K562 (cell line): ENCODE data around the gene TSTD1. TPM values are rescaled to one million over a fixed set of nuclear protein-coding genes. Genes with fewer than 3 reads are reported as not detected.

Experiments used
- ATAC-seq: fragments of 200-7000 bp; cut with Tn5 transposase; 3 replicates; pipeline ENCODE4 v1.9.1; 2020; ENCODE audit warnings: moderate library complexity
- BruUV-seq: library from RNA; stranded (reverse); fragments of 400-500 nt; replicated peaks from 2 replicates; lab custom pipeline; 2021; lab: Mats Ljungman, UMichigan
- CTCF ChIA-PET: fragments of 300-600 bp; formaldehyde crosslinking; extraction: SDS; loops from one replicate; lab custom pipeline; 2021; ENCODE audit warnings: low intra/inter-chr PET ratio; lab: Yijun Ruan, JAX
- POLR2A ChIA-PET: fragments of 300-600, 350-650 bp; sonication (Branson Sonifier 250); formaldehyde crosslinking; extraction: SDS; loops from one replicate; lab custom pipeline; 2021; ENCODE audit warnings: antibody characterized with exemption, inconsistent platforms; lab: Yijun Ruan, JAX
- DNase-seq, 4 experiments: peaks; one replicate each; pipeline versions ENCODE4 v3.0.0 to v3.0.0-alpha.2; 2011 to 2018; ENCODE audit warnings: low spot score in 3 of 4, mixed read lengths in 3 of 4; ENCODE audit errors: extremely low read depth in 1 of 4
- FAIRE-seq: peaks from 2 replicates; lab custom pipeline; 2011; peaks lifted over from hg19 to GRCh38; lab: Jason Lieb, UNC
- H2AFZ ChIP-seq: 2 replicates; pipeline ENCODE4 v1.6.0; 2011; ENCODE audit warnings: low read depth, low read length, control low read depth, inconsistent platforms
- H3K27ac ChIP-seq: fragments of 200-600 bp; 3 replicates; pipeline ENCODE4 v1.8.0; 2011; ENCODE audit warnings: low read depth, mild to moderate bottlenecking, control low read depth, inconsistent platforms, low read length, moderate library complexity, mixed read lengths; ENCODE audit errors: extremely low read depth
- H3K27me3 ChIP-seq, 2 experiments: fragments of 300-600 bp in 1 of 2; 2 replicates in 1 of 2; 3 replicates in 1 of 2; pipeline versions ENCODE4 v1.6.0 to v1.8.0; 2011; ENCODE audit warnings: inconsistent platforms in 2 of 2, low read length in 2 of 2, mild to moderate bottlenecking in 1 of 2, mixed read lengths in 1 of 2, moderate library complexity in 1 of 2; ENCODE audit not compliant: control insufficient read depth in 2 of 2, insufficient read depth in 2 of 2
- H3K36me3 ChIP-seq: fragments of 300-600 bp; 3 replicates; pipeline ENCODE4 v1.8.0; 2011; ENCODE audit warnings: mild to moderate bottlenecking, low read length, inconsistent platforms; ENCODE audit not compliant: control insufficient read depth, insufficient read depth
- H3K4me1 ChIP-seq, 2 experiments: fragments of 200-600 bp in 1 of 2; replicated peaks in 1 of 2; 2 replicates in 1 of 2; 3 replicates in 1 of 2; pipeline versions ENCODE4 v1.5.1 to v1.8.0; 2011; ENCODE audit warnings: inconsistent platforms in 2 of 2, low read length in 2 of 2, mild to moderate bottlenecking in 1 of 2, mixed read lengths in 1 of 2, moderate library complexity in 1 of 2; ENCODE audit not compliant: control insufficient read depth in 2 of 2, insufficient read depth in 2 of 2
- H3K4me2 ChIP-seq: 2 replicates; pipeline ENCODE4 v1.6.1; 2011; ENCODE audit warnings: low read length, control low read depth, inconsistent platforms, mixed read lengths; ENCODE audit not compliant: insufficient read depth
- H3K4me3 ChIP-seq: fragments of 200-600 bp; sonication (generic), shearing (Covaris generic); 2 replicates; pipeline ENCODE4 v1.5.1; 2016; ENCODE audit warnings: control low read depth, inconsistent platforms
- H3K79me2 ChIP-seq: fragments of 200-600 bp; 3 replicates; pipeline ENCODE4 v1.8.0; 2011; ENCODE audit warnings: low read length, inconsistent platforms; ENCODE audit not compliant: control insufficient read depth, insufficient read depth
- H3K9ac ChIP-seq, 2 experiments: 2 replicates each; pipeline versions ENCODE4 v1.6.0 to v1.6.1; 2011; ENCODE audit warnings: low read depth in 2 of 2, low read length in 2 of 2, control low read depth in 1 of 2, inconsistent platforms in 1 of 2, mild to moderate bottlenecking in 1 of 2, mixed read lengths in 1 of 2; ENCODE audit not compliant: insufficient read depth in 1 of 2
- H3K9me1 ChIP-seq: one replicate; pipeline ENCODE4 v1.6.0; 2011; ENCODE audit warnings: inconsistent platforms, mild to moderate bottlenecking, low read length, moderate library complexity; ENCODE audit not compliant: control insufficient read depth, insufficient read depth
- H3K9me3 ChIP-seq: replicated peaks from 2 replicates; pipeline ENCODE4 v1.5.1; 2011; ENCODE audit warnings: low read depth, low read length, inconsistent platforms; ENCODE audit not compliant: control insufficient read depth, insufficient read depth
- H4K20me1 ChIP-seq: replicated peaks from 2 replicates; pipeline ENCODE4 v1.6.1; 2011; ENCODE audit warnings: low read length, inconsistent platforms, mixed read lengths; ENCODE audit not compliant: control insufficient read depth, insufficient read depth
- ATF1 ChIP-seq, 2 experiments: fragments of 450-650 bp in 1 of 2; IDR thresholded peaks; 2 replicates each; pipeline ENCODE4 v1.6.1; 2016; ENCODE audit warnings: missing compliant biosample characterization in 1 of 2, missing genetic modification characterization in 1 of 2
- FOS ChIP-seq: IDR thresholded peaks from 3 replicates; pipeline ENCODE4 v1.6.1; 2011; ENCODE audit not compliant: insufficient read length; ENCODE audit errors: extremely low read depth
- NFE2L1 ChIP-seq: fragments of 450-650 bp; IDR thresholded peaks from 2 replicates; pipeline ENCODE4 v1.6.1; 2016; ENCODE audit warnings: missing genetic modification characterization, low read depth, mild to moderate bottlenecking, missing compliant biosample characterization, moderate library complexity, borderline replicate concordance
- USF2 ChIP-seq: sonication (generic); formaldehyde crosslinking; IDR thresholded peaks from 2 replicates; pipeline ENCODE4 v1.5.0; 2020; ENCODE audit warnings: missing genetic modification reagents
- WGBS: fragments of 100-300 bp; shearing (Covaris generic); methylation state at CpG from one replicate; pipeline ENCODE4 v1.1.6; 2016; ENCODE audit warnings: low coverage, mixed read lengths; ENCODE audit not compliant: insufficient coverage; ENCODE audit errors: missing lambda C conversion rate; 5-methylcytosine and 5-hydroxymethylcytosine counted together
- in situ Hi-C: fragments of 300-500 bp; cut with MboI; formaldehyde crosslinking; loops from 4 replicates; pipeline ENCODE4 v1.15.0; 2018; ENCODE audit warnings: inconsistent platforms, mixed read lengths
- intact Hi-C: fragments of 100-400 bp; cut with micrococcal nuclease; formaldehyde crosslinking; loops from 2 replicates; pipeline ENCODE4 v1.14.2; 2022
- polyA plus RNA-seq, 8 experiments: library from polyadenylated mRNA; depleted of rRNA in 4 of 8; stranded (reverse) in 5 of 8; unstranded in 3 of 8; fragments of >200 nt; fragmentation: Nextera tagmentation in 2 of 8; fragmentation: Illumina TruSeq in 1 of 8; extraction: Ambion mirVana in 2 of 8; extraction: Trizol in 1 of 8; gene quantifications; 2 replicates each; pipeline versions ENCODE4 v1.2.1 to v1.2.3, GENCODE V29; 2011 to 2014; ENCODE audit warnings: inconsistent platforms in 1 of 8, missing spikeins in 1 of 8
- total RNA-seq, 7 experiments: library from RNA; depleted of rRNA in 6 of 7; stranded (reverse); fragments of >200 nt in 6 of 7; fragmentation: Illumina TruSeq in 2 of 7; extraction: Trizol in 2 of 7; gene quantifications; 2 replicates each; pipeline versions ENCODE4 v1.2.1 to v1.2.3, GENCODE V29; 2011 to 2021; ENCODE audit warnings: low replicate concordance in 1 of 7

The TSTD1 gene
- total and polyA plus RNA-seq, 9 of the 15 experiments (the other 6 are each of a cell fraction or from before 2014, with no cell fraction given), result 0.23 to 0.53 TPM; not detected in 7

- no peaks in the 10 kb centered on the region for H3K36me3 ChIP-seq
- no peak for FAIRE-seq
- no peaks in the 10 kb centered on the region for H3K79me2 ChIP-seq
- POLR2A ChIA-PET, result interaction anchor here (0.6 to 2.1 kb wide), 2 partner anchors 35 to 234 kb away, joined by 3 to 5 read pairs; partner anchors contain the start of gene USF1
- TF ChIP-seq ATF1 (CRISPR knock-in tag; IDR thresholded peaks at IDR 0.05), result no peak
- TF ChIP-seq ATF1 (tag; IDR thresholded peaks at IDR 0.05), result no peak
- no peak for TF ChIP-seq NFE2L1 (tag)
- no peak for TF ChIP-seq FOS
- TF ChIP-seq USF2 (CRISPR knock-in tag), result no peak
- TF ChIP-seq, all 486 proteins: peak for 0
- Histone ChIP-seq H3K27ac (no peak overlapping the region), H3K27me3 (no peaks in the 10 kb centered on the region), H3K9me1 (no peaks in the 10 kb centered on the region), H3K4me2 (no peak overlapping the region), H3K9ac (no peak overlapping the region), H3K4me3 (no peak overlapping the region), H3K9me3 (no peaks in the 10 kb centered on the region), H4K20me1 (no peaks in the 10 kb centered on the region), H3K4me1 (peaks cover 17 to 18% of the 10 kb centered on the region in 2 experiments; a peak in 4 of 5 replicates), H2AFZ (no peak overlapping the region)
- DNase-seq (no peak), ATAC-seq (no peak)
- no TSS peak for BruUV-seq
- intact Hi-C loops, result no loop called here
- CTCF ChIA-PET, result no interaction called here
- WGBS, result 40% methylated on average over 5 of the region's 5 CpGs
- in situ Hi-C loops, result loop anchor here (25.0 kb wide), 1 partner anchor 244 kb away; no protein-coding TSS in a partner anchor
Observed at GRCh38 chr1:161081519-161081918, 42.8 kb upstream of the TSTD1 start.
